RWPE1 (cell line): Measurements from ENCODE around the gene SLC25A21.
"Not testable (repeated sequence)": the region's sequence is repeated elsewhere in the genome, so short reads cannot be mapped to it uniquely, and the experiment has no call there.

Experiments used
- CTCF ChIA-PET: fragments of 350-600 bp; sonication (Branson Sonifier 250); formaldehyde crosslinking; extraction: SDS; loops from one replicate; lab custom pipeline; 2021; lab: Yijun Ruan, JAX
- POLR2A ChIA-PET: fragments of 400-600 bp; formaldehyde crosslinking; extraction: SDS; loops from one replicate; lab custom pipeline; 2020; ENCODE audit warnings: antibody characterized with exemption; ENCODE audit not compliant: low non-redundant PET; lab: Yijun Ruan, JAX
- DNase-seq: peaks from one replicate; pipeline ENCODE4 v3.0.0; 2012; ENCODE audit warnings: low spot score
- H3K27ac ChIP-seq: fragments of 450-650 bp; 2 replicates; pipeline ENCODE4 v1.5.1; 2017
- TF ChIP-seq, protein P1 (sequence below): fragments of 450-650 bp; conservative IDR thresholded peaks from 2 replicates; pipeline ENCODE4 v1.5.1; 2017; ENCODE audit warnings: low read depth, mild to moderate bottlenecking

The SLC25A21 gene

DNA sequence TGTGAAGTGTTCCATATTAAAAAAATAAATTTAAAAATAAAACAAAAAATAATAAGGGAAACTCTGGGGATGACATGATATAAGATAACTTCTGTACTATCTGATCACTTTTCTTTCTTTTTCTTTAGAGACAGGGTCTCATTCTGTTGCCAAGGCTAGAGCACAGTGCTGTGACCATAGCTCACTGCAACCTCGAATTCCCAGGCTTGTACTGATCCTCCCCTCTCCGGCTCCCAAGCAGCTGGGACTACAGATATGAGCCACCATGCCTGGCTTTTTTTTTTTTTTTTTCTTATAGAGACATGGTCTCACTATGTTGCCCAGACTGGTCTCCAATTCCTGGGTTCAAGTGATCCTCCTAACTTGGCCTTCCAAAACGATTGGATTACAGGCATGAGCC, 14.9 kb upstream of the SLC25A21 start:
- H3K27ac ChIP-seq, result no peak overlapping the region
- POLR2A ChIA-PET, result no interaction called here
- DNase-seq, result no peak
- TF ChIP-seq, protein P1, sequence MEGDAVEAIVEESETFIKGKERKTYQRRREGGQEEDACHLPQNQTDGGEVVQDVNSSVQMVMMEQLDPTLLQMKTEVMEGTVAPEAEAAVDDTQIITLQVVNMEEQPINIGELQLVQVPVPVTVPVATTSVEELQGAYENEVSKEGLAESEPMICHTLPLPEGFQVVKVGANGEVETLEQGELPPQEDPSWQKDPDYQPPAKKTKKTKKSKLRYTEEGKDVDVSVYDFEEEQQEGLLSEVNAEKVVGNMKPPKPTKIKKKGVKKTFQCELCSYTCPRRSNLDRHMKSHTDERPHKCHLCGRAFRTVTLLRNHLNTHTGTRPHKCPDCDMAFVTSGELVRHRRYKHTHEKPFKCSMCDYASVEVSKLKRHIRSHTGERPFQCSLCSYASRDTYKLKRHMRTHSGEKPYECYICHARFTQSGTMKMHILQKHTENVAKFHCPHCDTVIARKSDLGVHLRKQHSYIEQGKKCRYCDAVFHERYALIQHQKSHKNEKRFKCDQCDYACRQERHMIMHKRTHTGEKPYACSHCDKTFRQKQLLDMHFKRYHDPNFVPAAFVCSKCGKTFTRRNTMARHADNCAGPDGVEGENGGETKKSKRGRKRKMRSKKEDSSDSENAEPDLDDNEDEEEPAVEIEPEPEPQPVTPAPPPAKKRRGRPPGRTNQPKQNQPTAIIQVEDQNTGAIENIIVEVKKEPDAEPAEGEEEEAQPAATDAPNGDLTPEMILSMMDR, result no peak
- CTCF ChIA-PET, result interaction anchor here (0.5 to 0.6 kb wide), 2 partner anchors 269 to 554 kb away, joined by 3 read pairs; no protein-coding TSS in a partner anchor

DNA sequence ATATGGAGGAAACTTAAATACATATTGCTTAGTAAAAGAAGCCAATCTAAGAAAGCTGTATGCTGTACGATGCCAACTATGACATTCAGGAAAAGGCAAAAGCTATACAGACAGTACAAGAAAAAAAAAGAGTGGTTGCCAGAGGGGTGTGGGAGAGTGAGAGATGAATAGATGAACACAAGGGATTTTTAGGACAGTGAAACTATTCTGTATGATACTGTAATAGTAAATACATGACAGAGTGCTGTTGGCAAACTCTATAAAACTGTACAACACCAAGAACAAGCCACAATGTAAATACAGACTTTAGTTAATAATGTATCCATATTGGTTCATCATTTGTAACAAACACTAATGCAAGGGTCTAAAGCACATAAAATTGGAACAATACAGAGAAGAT, 14.5 kb upstream of the SLC25A21 start:
- CTCF ChIA-PET, result interaction anchor here (0.5 kb wide), 1 partner anchor 553 kb away, joined by 3 read pairs; no protein-coding TSS in a partner anchor
- DNase-seq, result no peak
- POLR2A ChIA-PET, result interaction anchor here (0.6 kb wide), 1 partner anchor 10 kb away, joined by 6 read pairs; no protein-coding TSS in a partner anchor
- TF ChIP-seq, protein P1, result no peak
- H3K27ac ChIP-seq, result no peak overlapping the region

DNA sequence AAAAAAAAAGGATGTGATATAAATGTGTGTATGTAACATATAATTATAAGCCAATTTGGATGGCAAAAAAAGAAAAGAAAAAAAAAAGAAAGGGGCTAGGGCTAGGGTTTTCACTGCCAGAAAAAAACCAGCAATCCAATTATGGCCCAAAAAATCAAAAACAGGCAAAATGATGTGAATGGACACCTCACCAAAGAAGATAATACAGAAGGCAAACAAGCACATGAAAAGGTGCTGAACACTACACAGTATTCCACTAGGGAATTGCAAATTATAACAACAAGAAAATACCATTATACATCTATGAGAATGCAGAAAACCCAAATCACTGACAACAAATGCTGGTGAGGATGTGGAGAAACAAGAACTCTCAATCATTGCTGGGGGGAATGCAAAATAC, 13.3 kb upstream of the SLC25A21 start:
- TF ChIP-seq, protein P1, result no peak
- ChIA-PET POLR2A (no interaction called here), CTCF (interaction anchor here (0.6 kb wide), 1 partner anchor 13 kb away, joined by 3 read pairs; no protein-coding TSS in a partner anchor)
- no peak for DNase-seq
- no peak overlapping the region for H3K27ac ChIP-seq

DNA sequence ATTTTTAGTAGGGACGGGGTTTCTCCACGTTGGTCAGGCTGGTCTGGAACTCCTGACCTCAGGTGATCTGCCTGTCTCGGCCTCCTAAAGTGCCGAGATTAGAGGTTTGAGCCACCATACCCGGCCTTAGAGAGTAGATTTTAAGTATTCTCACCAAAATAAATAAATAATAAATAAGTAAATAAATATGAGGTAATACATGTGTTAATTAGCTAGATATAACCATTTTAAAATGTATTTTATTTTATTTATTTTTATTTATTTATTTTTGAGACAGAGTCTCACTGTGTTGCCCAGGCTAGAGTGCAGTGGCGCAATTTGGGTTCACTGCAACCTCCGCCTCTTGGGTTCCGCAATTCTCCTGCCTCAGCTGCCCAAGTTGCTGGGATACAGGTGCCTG, 12.1 kb upstream of the SLC25A21 start:
- CTCF ChIA-PET, result interaction anchor here (0.7 kb wide), 1 partner anchor 299 kb away, joined by 3 read pairs; no protein-coding TSS in a partner anchor
- POLR2A ChIA-PET, DNase-seq, H3K27ac ChIP-seq: not testable (repeated sequence)

DNA sequence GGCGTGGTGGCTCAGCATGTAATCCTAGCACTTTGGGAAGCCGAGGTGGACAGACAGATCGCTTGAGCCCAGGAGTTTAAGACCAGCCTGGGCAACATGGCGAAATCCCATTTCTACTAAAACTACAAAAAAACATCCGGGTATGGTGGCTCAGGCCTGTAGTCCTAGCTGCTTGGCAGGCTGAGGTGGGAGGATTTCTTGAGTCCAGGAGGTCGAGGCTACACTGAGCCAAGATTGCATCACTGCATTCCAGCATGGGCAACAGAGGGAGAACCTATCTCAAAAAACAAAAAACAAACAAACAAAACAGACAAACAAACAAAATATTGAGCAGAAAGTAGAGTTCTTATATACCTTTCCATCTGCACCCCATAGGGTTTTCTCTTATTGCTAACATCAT, 9.0 kb upstream of the SLC25A21 start:
- ChIA-PET POLR2A (no interaction called here), CTCF (no interaction called here)
- no peak for DNase-seq
- H3K27ac ChIP-seq, result no peak overlapping the region
- TF ChIP-seq, protein P1, result no peak

DNA sequence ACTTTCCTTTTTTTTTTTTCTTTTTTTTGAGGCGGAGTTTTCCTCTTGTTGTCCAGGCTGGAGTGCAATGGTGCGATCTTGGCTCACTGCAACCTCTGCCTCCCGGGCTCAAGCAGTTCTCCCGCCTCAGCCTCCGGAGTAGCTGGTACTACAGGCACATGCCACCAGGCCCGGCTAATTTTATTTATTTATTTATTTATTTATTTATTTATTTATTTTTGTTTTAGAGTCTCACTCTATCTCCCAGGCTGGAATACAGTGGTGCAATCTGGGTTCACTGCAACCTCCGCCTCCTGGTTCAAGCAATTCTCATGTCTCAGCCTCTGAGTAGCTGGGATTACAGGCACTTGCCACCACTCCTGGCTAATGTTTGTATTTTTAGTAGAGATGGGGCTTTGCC, 8.5 kb upstream of the SLC25A21 start:
- POLR2A ChIA-PET, DNase-seq, H3K27ac ChIP-seq, CTCF ChIA-PET: not testable (repeated sequence)

DNA sequence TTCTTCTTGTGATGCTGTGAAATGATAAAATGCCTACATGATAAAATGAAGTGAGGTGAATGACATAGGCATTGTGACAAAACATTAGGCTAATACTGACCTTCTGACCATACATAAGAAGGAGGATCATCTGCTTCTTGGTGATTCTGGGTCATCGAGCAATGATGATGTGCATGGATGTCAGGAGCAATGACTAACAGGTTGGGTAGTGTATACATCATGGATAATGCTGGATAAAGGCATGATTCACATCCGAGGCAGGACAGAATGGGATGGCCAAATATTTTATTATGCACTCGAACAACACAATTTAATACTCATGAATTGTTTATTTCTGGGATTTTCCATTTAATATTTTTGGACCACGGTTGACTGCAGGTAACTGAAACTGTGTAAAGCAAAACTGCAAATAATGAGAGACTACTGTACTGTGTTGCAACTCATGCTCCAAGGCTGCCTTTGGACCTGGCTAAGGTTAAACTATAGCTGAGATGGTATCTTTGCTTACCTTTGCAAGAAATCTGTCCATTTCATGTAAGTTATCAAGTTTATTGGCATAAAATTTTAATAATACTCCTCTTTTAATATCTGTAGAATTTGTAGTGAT, 7.6 kb upstream of the SLC25A21 start:
- H3K27ac ChIP-seq, result no peak overlapping the region
- DNase-seq, result no peak
- POLR2A ChIA-PET, result no interaction called here
- CTCF ChIA-PET, result no interaction called here
- TF ChIP-seq, protein P1, result no peak
